Measurements from ENCODE around the gene RETREG2.

DNA sequence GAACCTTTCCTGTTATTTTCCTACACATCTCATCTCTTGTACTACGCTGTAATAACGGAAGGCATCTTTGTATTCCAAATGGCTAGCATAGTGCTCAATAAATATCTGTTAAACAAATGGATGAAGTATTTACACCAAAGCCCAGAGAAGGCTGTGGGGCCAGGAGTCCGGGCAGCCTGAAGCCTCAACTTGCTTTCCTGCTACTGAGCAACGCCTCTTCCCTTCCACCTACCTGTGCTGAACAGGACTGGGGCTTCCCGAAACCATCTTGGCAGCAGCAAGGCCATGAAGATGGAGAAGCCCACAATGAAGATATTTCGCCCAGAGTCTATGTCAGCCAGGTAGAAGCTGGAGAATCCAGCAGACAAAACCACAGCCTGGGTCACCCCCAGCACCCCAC lies 14.9 kb upstream of the RETREG2 start:
- TF ChIP-seq CREB1 (CRISPR knock-in tag; IDR thresholded peaks at IDR 0.05; ENCODE audit: low read depth) (no peak), JUNB (IDR thresholded peaks at IDR 0.05; ENCODE audit: unreplicated experiment) (no peak), NANOG (IDR thresholded peaks at IDR 0.05; ENCODE audit: borderline replicate concordance) (no peak), EZH2 (IDR thresholded peaks at IDR 0.05; ENCODE audit: low read depth, unreplicated experiment) (no peak), POLR2AphosphoS5 (IDR thresholded peaks at IDR 0.05; ENCODE audit: low read depth) (no peak), REST (IDR thresholded peaks at IDR 0.05; ENCODE audit: unreplicated experiment) (no peak), EZH2phosphoT487 (IDR thresholded peaks at IDR 0.05; ENCODE audit: unreplicated experiment) (no peak), ZNF331 (CRISPR knock-in tag; IDR thresholded peaks at IDR 0.05; ENCODE audit: low read depth) (no peak), ZNF462 (CRISPR knock-in tag; IDR thresholded peaks at IDR 0.05) (no peak)
- TF ChIP-seq, protein P1, sequence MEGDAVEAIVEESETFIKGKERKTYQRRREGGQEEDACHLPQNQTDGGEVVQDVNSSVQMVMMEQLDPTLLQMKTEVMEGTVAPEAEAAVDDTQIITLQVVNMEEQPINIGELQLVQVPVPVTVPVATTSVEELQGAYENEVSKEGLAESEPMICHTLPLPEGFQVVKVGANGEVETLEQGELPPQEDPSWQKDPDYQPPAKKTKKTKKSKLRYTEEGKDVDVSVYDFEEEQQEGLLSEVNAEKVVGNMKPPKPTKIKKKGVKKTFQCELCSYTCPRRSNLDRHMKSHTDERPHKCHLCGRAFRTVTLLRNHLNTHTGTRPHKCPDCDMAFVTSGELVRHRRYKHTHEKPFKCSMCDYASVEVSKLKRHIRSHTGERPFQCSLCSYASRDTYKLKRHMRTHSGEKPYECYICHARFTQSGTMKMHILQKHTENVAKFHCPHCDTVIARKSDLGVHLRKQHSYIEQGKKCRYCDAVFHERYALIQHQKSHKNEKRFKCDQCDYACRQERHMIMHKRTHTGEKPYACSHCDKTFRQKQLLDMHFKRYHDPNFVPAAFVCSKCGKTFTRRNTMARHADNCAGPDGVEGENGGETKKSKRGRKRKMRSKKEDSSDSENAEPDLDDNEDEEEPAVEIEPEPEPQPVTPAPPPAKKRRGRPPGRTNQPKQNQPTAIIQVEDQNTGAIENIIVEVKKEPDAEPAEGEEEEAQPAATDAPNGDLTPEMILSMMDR (conservative IDR thresholded peaks at IDR 0.05; ENCODE audit: low read depth in 2 of 2), result no peak
- TF ChIP-seq, protein P2, sequence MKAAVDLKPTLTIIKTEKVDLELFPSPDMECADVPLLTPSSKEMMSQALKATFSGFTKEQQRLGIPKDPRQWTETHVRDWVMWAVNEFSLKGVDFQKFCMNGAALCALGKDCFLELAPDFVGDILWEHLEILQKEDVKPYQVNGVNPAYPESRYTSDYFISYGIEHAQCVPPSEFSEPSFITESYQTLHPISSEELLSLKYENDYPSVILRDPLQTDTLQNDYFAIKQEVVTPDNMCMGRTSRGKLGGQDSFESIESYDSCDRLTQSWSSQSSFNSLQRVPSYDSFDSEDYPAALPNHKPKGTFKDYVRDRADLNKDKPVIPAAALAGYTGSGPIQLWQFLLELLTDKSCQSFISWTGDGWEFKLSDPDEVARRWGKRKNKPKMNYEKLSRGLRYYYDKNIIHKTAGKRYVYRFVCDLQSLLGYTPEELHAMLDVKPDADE (IDR thresholded peaks at IDR 0.05), result no peak

All from GM23338 (cell line).